ENCODE data around the gene TEX264. TPM values are rescaled to one million over a fixed set of nuclear protein-coding genes. Genes with fewer than 3 reads are reported as not detected.

TEX264 gene
- total and polyA plus RNA-seq, 3 experiments from 2014 or later: 48.2 to 110 (median 52.3) TPM

GRCh38 chr3:51698209-51698608 lies 27.2 kb downstream of the TEX264 start:
- Histone ChIP-seq H3K4me1 (ENCODE audit: insufficient read depth, low read length) (peaks cover 9% of the 10 kb centered on the region), H3K4me3 (ENCODE audit: low read length) (no peak overlapping the region), H3K9me3 (ENCODE audit: low read length) (no peaks in the 10 kb centered on the region), H3K36me3 (ENCODE audit: insufficient read depth, low read length) (peaks cover 23% of the 10 kb centered on the region), H3K27me3 (ENCODE audit: insufficient read depth, low read length, poor library complexity, severe bottlenecking) (no peaks in the 10 kb centered on the region), H3K27ac (ENCODE audit: low read depth, low read length) (no peak overlapping the region)
- Mint-ChIP-seq H3K27me3 (peaks cover 0 to 1% of the 10 kb centered on the region in 2 donors), H3K4me3 (no peak overlapping the region), H3K27ac (peak overlapping the region in 6 of 8 donors; percentile 17 to 84 (median 50)), H3K36me3 (peaks cover 0 to 86% (median 3%) of the 10 kb centered on the region in 3 donors), H3K9me3 (no peaks in the 10 kb centered on the region), H3K4me1 (peaks cover 15 to 35% (median 19%) of the 10 kb centered on the region in 3 donors)
- CTCF ChIA-PET: no interaction called here
- POLR2A ChIA-PET: no interaction called here
- no peak for DNase-seq

DNA sequence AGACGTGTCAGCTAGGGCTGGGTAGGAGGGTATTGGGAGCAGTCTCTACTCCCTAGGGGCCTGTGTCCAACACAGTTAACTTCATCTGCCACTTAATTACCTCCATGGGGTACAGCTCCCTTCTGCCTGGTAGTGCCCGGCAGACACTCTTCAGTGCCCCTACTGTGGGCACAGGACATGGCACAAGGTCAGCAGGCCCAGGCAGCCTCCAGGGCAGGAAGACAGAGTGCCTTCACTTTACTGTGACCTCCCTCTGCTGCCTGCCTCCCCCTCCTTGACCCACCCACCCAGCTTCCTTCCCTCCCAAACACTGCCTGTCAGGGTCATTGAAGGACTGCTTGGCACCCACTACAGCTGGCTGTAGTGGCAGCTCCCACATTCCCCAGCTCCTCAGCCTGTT lies 29.4 kb downstream of the TEX264 start:
- ChIA-PET POLR2A (no interaction called here), CTCF (no interaction called here)
- peaks cover 9% of the 10 kb centered on the region for H3K4me1 ChIP-seq (ENCODE audit: insufficient read depth, low read length)
- no peak for DNase-seq
- H3K4me1 Mint-ChIP-seq: peaks cover 14 to 23% (median 15%) of the 10 kb centered on the region in 3 donors
- no peaks in the 10 kb centered on the region for H3K9me3 ChIP-seq (ENCODE audit: low read length)
- no peak overlapping the region for H3K27ac ChIP-seq (ENCODE audit: low read depth, low read length)
- H3K9me3 Mint-ChIP-seq: no peaks in the 10 kb centered on the region
- H3K27ac Mint-ChIP-seq: peak overlapping the region in 1 of 8 donors; percentile 87
- no peaks in the 10 kb centered on the region for H3K27me3 ChIP-seq (ENCODE audit: insufficient read depth, low read length, poor library complexity, severe bottlenecking)
- H3K4me3 Mint-ChIP-seq: no peak overlapping the region
- H3K36me3 ChIP-seq (ENCODE audit: insufficient read depth, low read length): peaks cover 16% of the 10 kb centered on the region
- no peak overlapping the region for H3K4me3 ChIP-seq (ENCODE audit: low read length)
- no peaks in the 10 kb centered on the region for H3K27me3 Mint-ChIP-seq
- peaks cover 0 to 89% (median 3%) of the 10 kb centered on the region in 3 donors for H3K36me3 Mint-ChIP-seq

GRCh38 chr3:51702156-51702555 lies 31.1 kb downstream of the TEX264 start:
- Mint-ChIP-seq H3K27ac (peak overlapping the region in 2 of 8 donors; percentile 17 to 86), H3K4me1 (peaks cover 14 to 29% (median 22%) of the 10 kb centered on the region in 3 donors), H3K4me3 (no peak overlapping the region), H3K9me3 (no peaks in the 10 kb centered on the region), H3K36me3 (peaks cover 0 to 82% (median 6%) of the 10 kb centered on the region in 3 donors), H3K27me3 (no peaks in the 10 kb centered on the region)
- POLR2A ChIA-PET: no interaction called here
- Histone ChIP-seq H3K27ac (ENCODE audit: low read depth, low read length) (no peak overlapping the region), H3K4me3 (ENCODE audit: low read length) (no peak overlapping the region), H3K9me3 (ENCODE audit: low read length) (no peaks in the 10 kb centered on the region), H3K36me3 (ENCODE audit: insufficient read depth, low read length) (peaks cover 15% of the 10 kb centered on the region), H3K27me3 (ENCODE audit: insufficient read depth, low read length, poor library complexity, severe bottlenecking) (no peaks in the 10 kb centered on the region), H3K4me1 (ENCODE audit: insufficient read depth, low read length) (peaks cover 9% of the 10 kb centered on the region)
- no peak for DNase-seq
- CTCF ChIA-PET: interaction anchor here (1.0 kb wide), 1 partner anchor 11 kb away, joined by 4 read pairs; no protein-coding TSS in a partner anchor

GRCh38 chr3:51703068-51703760 lies 32.2 kb downstream of the TEX264 start:
- DNase-seq: peak in 1 of 5 donors; percentile 37
- Histone ChIP-seq H3K27me3 (ENCODE audit: insufficient read depth, low read length, poor library complexity, severe bottlenecking) (no peaks in the 10 kb centered on the region), H3K4me1 (ENCODE audit: insufficient read depth, low read length) (peaks cover 9% of the 10 kb centered on the region), H3K36me3 (ENCODE audit: insufficient read depth, low read length) (peaks cover 15% of the 10 kb centered on the region), H3K9me3 (ENCODE audit: low read length) (no peaks in the 10 kb centered on the region), H3K27ac (ENCODE audit: low read depth, low read length) (no peak overlapping the region), H3K4me3 (ENCODE audit: low read length) (no peak overlapping the region)
- Mint-ChIP-seq H3K4me1 (peaks cover 18 to 37% (median 25%) of the 10 kb centered on the region in 3 donors), H3K27me3 (peaks cover 0 to 3% of the 10 kb centered on the region in 2 donors), H3K4me3 (no peak overlapping the region), H3K27ac (no peak overlapping the region), H3K36me3 (peaks cover 0 to 72% (median 6%) of the 10 kb centered on the region in 3 donors), H3K9me3 (no peaks in the 10 kb centered on the region)
- ChIA-PET POLR2A (no interaction called here), CTCF (interaction anchor here (1.1 kb wide), 1 partner anchor 13 kb away, joined by 3 read pairs; no protein-coding TSS in a partner anchor)

- H3K27ac Mint-ChIP-seq: peak overlapping the region in 1 of 8 donors; percentile 73
- CTCF ChIA-PET: interaction anchor here (1.1 kb wide), 1 partner anchor 14 kb away, joined by 3 read pairs; no protein-coding TSS in a partner anchor
- no peak for DNase-seq
Measured at GRCh38 chr3:51703761-51704510, 32.9 kb downstream of the TEX264 start.

GRCh38 chr3:51704511-51704950 lies 33.5 kb downstream of the TEX264 start:
- H3K4me3 ChIP-seq (ENCODE audit: low read length): no peak overlapping the region
- H3K9me3 Mint-ChIP-seq: no peaks in the 10 kb centered on the region
- H3K27me3 Mint-ChIP-seq: peaks cover 0 to 3% of the 10 kb centered on the region in 2 donors
- peaks cover 7% of the 10 kb centered on the region for H3K36me3 ChIP-seq (ENCODE audit: insufficient read depth, low read length)
- peaks cover 11 to 31% (median 24%) of the 10 kb centered on the region in 3 donors for H3K4me1 Mint-ChIP-seq
- no peaks in the 10 kb centered on the region for H3K27me3 ChIP-seq (ENCODE audit: insufficient read depth, low read length, poor library complexity, severe bottlenecking)
- peak in 1 of 5 donors; percentile 28 for DNase-seq
- H3K9me3 ChIP-seq (ENCODE audit: low read length): no peaks in the 10 kb centered on the region
- H3K27ac Mint-ChIP-seq: peak overlapping the region in 2 of 8 donors; percentile 61 to 73
- POLR2A ChIA-PET: no interaction called here
- H3K36me3 Mint-ChIP-seq: peaks cover 0 to 59% (median 6%) of the 10 kb centered on the region in 3 donors
- no peak overlapping the region for H3K4me3 Mint-ChIP-seq
- no peak overlapping the region for H3K27ac ChIP-seq (ENCODE audit: low read depth, low read length)
- CTCF ChIA-PET: interaction anchor here (1.1 kb wide), 1 partner anchor 23 kb away, joined by 3 read pairs; no protein-coding TSS in a partner anchor
- H3K4me1 ChIP-seq (ENCODE audit: insufficient read depth, low read length): no peaks in the 10 kb centered on the region

More at GRCh38 chr3:51703761-51704510, 32.9 kb downstream of the TEX264 start:
- Mint-ChIP-seq H3K4me1 (peaks cover 16 to 35% (median 26%) of the 10 kb centered on the region in 3 donors), H3K9me3 (no peaks in the 10 kb centered on the region), H3K36me3 (peaks cover 0 to 65% (median 6%) of the 10 kb centered on the region in 3 donors), H3K27me3 (peaks cover 0 to 3% of the 10 kb centered on the region in 2 donors), H3K4me3 (no peak overlapping the region)
- H3K4me1 ChIP-seq (ENCODE audit: insufficient read depth, low read length): peaks cover 5% of the 10 kb centered on the region
- POLR2A ChIA-PET: no interaction called here
- peaks cover 13% of the 10 kb centered on the region for H3K36me3 ChIP-seq (ENCODE audit: insufficient read depth, low read length)
- no peak overlapping the region for H3K4me3 ChIP-seq (ENCODE audit: low read length)
- no peaks in the 10 kb centered on the region for H3K9me3 ChIP-seq (ENCODE audit: low read length)
- no peak overlapping the region for H3K27ac ChIP-seq (ENCODE audit: low read depth, low read length)
- no peaks in the 10 kb centered on the region for H3K27me3 ChIP-seq (ENCODE audit: insufficient read depth, low read length, poor library complexity, severe bottlenecking)

DNA sequence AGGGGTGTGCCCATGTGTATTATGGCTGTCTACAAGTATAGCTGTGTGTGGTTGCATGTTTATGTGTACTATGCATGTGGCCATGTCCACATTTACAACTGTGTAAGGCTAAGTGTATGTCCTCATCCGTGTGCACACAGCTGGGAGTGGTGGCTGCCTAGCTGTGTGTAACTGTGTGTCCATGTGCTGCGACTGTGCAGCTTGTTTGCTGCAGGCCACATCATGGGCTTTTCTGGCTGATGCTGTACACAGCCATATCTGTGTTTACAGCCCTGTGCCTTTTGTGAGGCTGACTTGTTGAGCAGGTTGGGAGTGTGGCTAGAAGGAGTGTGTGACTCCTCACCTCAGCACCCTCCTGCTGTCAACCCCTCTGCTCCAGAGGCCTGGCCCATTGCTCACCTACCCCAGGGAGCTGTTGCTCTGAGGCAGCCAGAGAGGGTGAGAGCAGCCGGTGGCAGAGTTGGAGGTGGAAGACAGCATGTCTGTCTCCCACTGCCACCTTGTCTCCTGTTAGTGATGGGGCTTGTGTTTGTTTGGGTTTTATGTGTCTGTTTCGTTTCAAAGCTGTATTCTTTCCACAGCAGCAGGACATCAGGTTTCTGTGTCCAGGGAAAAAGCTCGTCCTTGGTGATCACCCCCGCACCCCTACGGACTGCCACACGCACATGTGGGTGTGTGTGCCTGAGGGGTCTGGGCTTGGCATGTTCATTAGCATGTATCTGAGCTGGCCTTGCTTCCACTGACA lies 34.4 kb downstream of the TEX264 start:
- DNase-seq: peak in 1 of 5 donors; percentile 39
- H3K36me3 ChIP-seq (ENCODE audit: insufficient read depth, low read length): peaks cover 5% of the 10 kb centered on the region
- peak overlapping the region in 1 of 8 donors; percentile 26 for H3K27ac Mint-ChIP-seq
- H3K4me3 Mint-ChIP-seq: no peak overlapping the region
- H3K4me3 ChIP-seq (ENCODE audit: low read length): no peak overlapping the region
- peaks cover 0 to 50% (median 3%) of the 10 kb centered on the region in 3 donors for H3K36me3 Mint-ChIP-seq
- H3K9me3 ChIP-seq (ENCODE audit: low read length): no peaks in the 10 kb centered on the region
- CTCF ChIA-PET: interaction anchor here (1.1 kb wide), 1 partner anchor 24 kb away, joined by 3 read pairs; no protein-coding TSS in a partner anchor
- no peaks in the 10 kb centered on the region for H3K9me3 Mint-ChIP-seq
- no peak overlapping the region for H3K27ac ChIP-seq (ENCODE audit: low read depth, low read length)
- peaks cover 0 to 3% of the 10 kb centered on the region in 2 donors for H3K27me3 Mint-ChIP-seq
- peaks cover 8 to 37% (median 24%) of the 10 kb centered on the region in 3 donors for H3K4me1 Mint-ChIP-seq
- H3K4me1 ChIP-seq (ENCODE audit: insufficient read depth, low read length): no peaks in the 10 kb centered on the region
- POLR2A ChIA-PET: interaction anchor here (0.5 kb wide), 1 partner anchor 205 kb away, joined by 3 read pairs; no protein-coding TSS in a partner anchor
- no peaks in the 10 kb centered on the region for H3K27me3 ChIP-seq (ENCODE audit: insufficient read depth, low read length, poor library complexity, severe bottlenecking)
